SK-N-SH treated with all-trans-retinoic acid at 6 μM for 48 hours (cell line): ENCODE measurements around the gene LRRC75A.

Experiments
- GLIS3 ChIP-seq: fragments of 250-450 bp; sonication (Bioruptor Pico); IDR thresholded peaks from 2 replicates; pipeline ENCODE4 v1.5.0; 2020; ENCODE audit warnings: mild to moderate bottlenecking, moderate library complexity
- ISL1 ChIP-seq: fragments of 250-450 bp; sonication (Bioruptor Pico); IDR thresholded peaks from 2 replicates; pipeline ENCODE4 v2.1.2; 2022; ENCODE audit warnings: mild to moderate bottlenecking, moderate library complexity
- PATZ1 ChIP-seq: fragments of 250-450 bp; sonication (Bioruptor Pico); IDR thresholded peaks from 2 replicates; pipeline ENCODE4 v1.8.0; 2020; ENCODE audit warnings: mild to moderate bottlenecking, moderate library complexity, borderline replicate concordance
- PPARA ChIP-seq: fragments of 250-450 bp; sonication (Bioruptor Pico); IDR thresholded peaks from 2 replicates; pipeline ENCODE4 v1.5.0; 2020; ENCODE audit warnings: mild to moderate bottlenecking, borderline replicate concordance
- RARB ChIP-seq: fragments of 250-450 bp; sonication (Bioruptor Pico); IDR thresholded peaks from 2 replicates; pipeline ENCODE4 v1.8.0; 2021; ENCODE audit warnings: mild to moderate bottlenecking, moderate library complexity
- SNAI2 ChIP-seq: fragments of 250-450 bp; sonication (Bioruptor Pico); IDR thresholded peaks from 2 replicates; pipeline ENCODE4 v1.5.0; 2020; ENCODE audit warnings: mild to moderate bottlenecking, moderate library complexity
- ZC3H10 ChIP-seq: fragments of 250-450 bp; sonication (Bioruptor Pico); IDR thresholded peaks from 2 replicates; pipeline ENCODE4 v1.5.1; 2021; ENCODE audit warnings: mild to moderate bottlenecking, moderate library complexity
- ZFP3 ChIP-seq: fragments of 250-450 bp; sonication (Bioruptor Pico); IDR thresholded peaks from 2 replicates; pipeline ENCODE4 v1.5.0; 2020; ENCODE audit warnings: mild to moderate bottlenecking, moderate library complexity
- ZFP30 ChIP-seq: fragments of 450-650 bp; formaldehyde crosslinking; IDR thresholded peaks from 2 replicates; pipeline ENCODE4 v1.5.0; 2022; ENCODE audit warnings: mild to moderate bottlenecking, moderate library complexity

GRCh38 chr17:16513873-16514272 is 21.9 kb upstream of the LRRC75A start:
- TF ChIP-seq PPARA (CRISPR knock-in tag): no peak
- no peak for TF ChIP-seq ISL1 (CRISPR knock-in tag)
- no peak for TF ChIP-seq PATZ1 (CRISPR knock-in tag)
- no peak for TF ChIP-seq ZC3H10 (CRISPR knock-in tag)
- TF ChIP-seq ZFP3 (CRISPR knock-in tag): no peak
- TF ChIP-seq SNAI2 (CRISPR knock-in tag): no peak
- no peak for TF ChIP-seq ZFP30 (CRISPR knock-in tag)
- TF ChIP-seq GLIS3 (CRISPR knock-in tag): no peak
- TF ChIP-seq RARB (CRISPR knock-in tag): no peak
